Esophagus muscularis mucosa (tissue), 4 donors: ENCODE data around the gene PARL. TPM values are rescaled to one million over a fixed set of nuclear protein-coding genes. Genes with fewer than 3 reads are reported as not detected.

Source experiments
- DNase-seq: peaks from one replicate; pipeline ENCODE4 v3.0.0-alpha.2; 2017; ENCODE audit errors: extremely low spot score
- H3K27ac ChIP-seq, 4 donors: fragments of 200-600 bp; sonication (generic); replicated peaks in 1 of 4; 1 replicate in 3 of 4; 2 replicates in 1 of 4; pipeline ENCODE4 v1.5.1; 2016 to 2019; ENCODE audit warnings: mild to moderate bottlenecking in 1 of 4
- H3K27me3 ChIP-seq, 4 donors: fragments of 200-600 bp; sonication (generic); one replicate each; pipeline versions ENCODE4 v1.5.1 to v1.6.0; 2016 to 2019
- H3K36me3 ChIP-seq, 4 donors: fragments of 200-600 bp; sonication (generic); one replicate each; pipeline ENCODE4 v1.5.1; 2016 to 2019
- H3K4me1 ChIP-seq, 4 donors: fragments of 200-600 bp; sonication (generic); one replicate each; pipeline ENCODE4 v1.5.1; 2016 to 2019
- H3K4me3 ChIP-seq, 4 donors: fragments of 200-600 bp; sonication (generic); 1 replicate in 2 of 4; 2 replicates in 2 of 4; pipeline ENCODE4 v1.5.1; 2016 to 2019; ENCODE audit warnings: mild to moderate bottlenecking in 4 of 4, moderate library complexity in 1 of 4
- H3K9me3 ChIP-seq, 4 donors: fragments of 200-600 bp; sonication (generic); 1 replicate in 3 of 4; 2 replicates in 1 of 4; pipeline ENCODE4 v1.5.1; 2016 to 2019
- CTCF ChIP-seq, 3 experiments: fragments of 200-600 bp in 2 of 3; fragments of 450-650 bp in 1 of 3; sonication (generic) in 2 of 3; IDR thresholded peaks; one replicate each; pipeline ENCODE4 v1.5.1; 2017 to 2019; ENCODE audit warnings: antibody characterized with exemption in 3 of 3, mild to moderate bottlenecking in 2 of 3, moderate library complexity in 1 of 3
- EP300 ChIP-seq: sonication (generic); formaldehyde crosslinking; IDR thresholded peaks from one replicate; pipeline ENCODE4 v1.6.1; 2017; ENCODE audit warnings: antibody characterized with exemption
- POLR2A ChIP-seq: fragments of 450-650 bp; IDR thresholded peaks from one replicate; pipeline ENCODE4 v1.6.1; 2017; ENCODE audit warnings: antibody characterized with exemption, moderate library complexity, mild to moderate bottlenecking, low read depth
- POLR2AphosphoS5 ChIP-seq, 2 donors: sonication (generic); formaldehyde crosslinking; IDR thresholded peaks; one replicate each; pipeline ENCODE4 v1.6.1; 2017; ENCODE audit warnings: antibody characterized with exemption in 2 of 2
- WGBS: methylation state at CpG from one replicate; pipeline ENCODE4 v1.1.5; 2018; 5-methylcytosine and 5-hydroxymethylcytosine counted together
- intact Hi-C: fragments of 100-400 bp; cut with DNase I; formaldehyde crosslinking; loops from one replicate; pipeline ENCODE4 v1.15.1; 2023
- total RNA-seq, 4 donors: library from RNA; depleted of rRNA; stranded (reverse); fragments of >200 nt; gene quantifications; one replicate each; pipeline versions ENCODE4 v1.1.0 to v1.2.1, GENCODE V29; 2016

The PARL gene
- total RNA-seq, 4 donors from 2014 or later = 40.2 to 57.1 (median 51.2) TPM

DNA sequence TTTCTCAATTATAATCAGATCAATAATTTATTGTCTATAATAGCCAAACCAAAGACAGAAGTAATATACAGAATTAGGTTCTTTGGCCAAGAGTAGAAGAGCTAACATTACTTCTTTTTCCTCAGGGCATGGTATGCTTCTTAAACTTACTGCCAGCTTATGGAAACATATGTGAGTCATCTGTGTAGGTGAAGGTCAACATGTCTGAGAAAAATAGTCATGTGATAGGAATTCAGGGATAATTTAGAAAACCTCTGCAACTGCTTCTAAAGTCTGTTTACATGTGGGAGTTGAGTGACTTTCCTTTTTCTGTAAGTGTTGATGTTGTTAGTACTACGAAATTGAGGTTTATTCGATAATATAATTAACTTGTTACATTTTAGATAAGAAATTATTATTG, 40.1 kb downstream of the PARL start:
- Histone ChIP-seq H3K36me3 (peaks cover 38 to 86% (median 75%) of the 10 kb centered on the region in 4 donors), H3K4me1 (no peaks in the 10 kb centered on the region), H3K4me3 (no peak overlapping the region), H3K9me3 (no peaks in the 10 kb centered on the region), H3K27ac (no peak overlapping the region), H3K27me3 (no peaks in the 10 kb centered on the region)
- no peak for DNase-seq
- TF ChIP-seq POLR2AphosphoS5 (IDR thresholded peaks at IDR 0.05) (no peak), CTCF (IDR thresholded peaks at IDR 0.05) (no peak), POLR2A (no peak), EP300 (no peak)
- 82% methylated on average over 2 of the region's 2 CpGs for WGBS
- intact Hi-C loops = no loop called here

DNA sequence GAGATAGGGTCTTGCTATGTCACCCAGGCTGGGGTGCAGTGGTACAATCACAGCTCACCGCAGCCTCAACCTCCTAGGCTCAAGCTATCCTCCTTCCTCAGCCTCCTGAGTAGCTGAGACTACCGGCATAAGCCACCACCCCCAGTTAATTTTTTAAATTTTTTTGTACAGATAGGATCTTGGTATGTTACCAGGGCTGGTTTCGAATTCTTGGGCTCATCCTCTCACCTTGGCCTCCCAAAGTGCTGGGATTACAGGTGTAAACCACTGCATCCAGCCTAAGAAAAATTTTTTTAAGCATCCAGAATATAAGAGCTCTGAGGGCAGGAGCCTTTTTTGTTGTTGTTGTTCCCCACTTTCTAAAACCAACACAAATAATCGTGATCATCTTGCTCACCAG, 44.9 kb downstream of the PARL start:
- no peak overlapping the region for H3K4me3 ChIP-seq
- peaks cover 36 to 90% (median 77%) of the 10 kb centered on the region in 4 donors for H3K36me3 ChIP-seq
- H3K4me1 ChIP-seq = no peaks in the 10 kb centered on the region
- H3K27me3 ChIP-seq = no peaks in the 10 kb centered on the region
- no peak for DNase-seq
- H3K27ac ChIP-seq = no peak overlapping the region
- H3K9me3 ChIP-seq = no peaks in the 10 kb centered on the region
- TF ChIP-seq POLR2A = no peak
- TF ChIP-seq POLR2AphosphoS5 (IDR thresholded peaks at IDR 0.05) = no peak
- no peak for TF ChIP-seq EP300
- intact Hi-C loops = no loop called here
- 100% methylated on average over 4 of the region's 4 CpGs for WGBS

GRCh38 chr3:183837894-183838293, 46.8 kb downstream of the PARL start:
- DNase-seq = no peak
- H3K4me3 ChIP-seq = no peak overlapping the region
- no peaks in the 10 kb centered on the region for H3K27me3 ChIP-seq
- H3K4me1 ChIP-seq = no peaks in the 10 kb centered on the region
- intact Hi-C loops = no loop called here
- H3K27ac ChIP-seq = no peak overlapping the region
- WGBS = 96% methylated on average over 3 of the region's 3 CpGs
- TF ChIP-seq POLR2A (no peak), CTCF (IDR thresholded peaks at IDR 0.05) (no peak), EP300 (no peak), POLR2AphosphoS5 (IDR thresholded peaks at IDR 0.05) (no peak)
- peaks cover 39 to 90% (median 76%) of the 10 kb centered on the region in 4 donors for H3K36me3 ChIP-seq
- no peaks in the 10 kb centered on the region for H3K9me3 ChIP-seq

DNA sequence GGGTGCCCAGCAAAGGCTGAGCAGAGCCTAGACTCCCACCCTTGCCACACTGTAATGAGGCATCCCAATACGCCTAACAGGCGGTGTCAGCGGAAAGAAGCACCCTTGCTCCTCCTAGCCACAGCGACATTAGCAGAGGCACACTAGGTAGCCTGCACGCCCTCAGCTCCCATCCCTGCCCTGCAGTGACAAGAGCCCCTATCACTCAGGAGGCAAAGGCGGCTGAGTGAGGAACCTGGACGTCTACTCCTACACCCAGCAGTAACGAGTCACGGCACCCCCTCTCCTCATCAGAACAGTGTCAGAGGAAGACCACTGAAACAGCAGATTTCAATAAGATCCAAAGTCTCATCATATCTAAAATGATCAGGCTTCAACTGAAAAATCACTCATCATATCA, 47.3 kb downstream of the PARL start:
- intact Hi-C loops = no loop called here
- Histone ChIP-seq H3K27me3 (no peaks in the 10 kb centered on the region), H3K36me3 (peaks cover 42 to 91% (median 77%) of the 10 kb centered on the region in 4 donors), H3K4me1 (no peaks in the 10 kb centered on the region), H3K9me3 (no peaks in the 10 kb centered on the region), H3K27ac (no peak overlapping the region), H3K4me3 (no peak overlapping the region)
- DNase-seq = no peak
- WGBS = 99% methylated on average over 9 of the region's 9 CpGs
- TF ChIP-seq EP300 (no peak), POLR2AphosphoS5 (IDR thresholded peaks at IDR 0.05) (no peak), CTCF (IDR thresholded peaks at IDR 0.05) (no peak), POLR2A (no peak)

DNA sequence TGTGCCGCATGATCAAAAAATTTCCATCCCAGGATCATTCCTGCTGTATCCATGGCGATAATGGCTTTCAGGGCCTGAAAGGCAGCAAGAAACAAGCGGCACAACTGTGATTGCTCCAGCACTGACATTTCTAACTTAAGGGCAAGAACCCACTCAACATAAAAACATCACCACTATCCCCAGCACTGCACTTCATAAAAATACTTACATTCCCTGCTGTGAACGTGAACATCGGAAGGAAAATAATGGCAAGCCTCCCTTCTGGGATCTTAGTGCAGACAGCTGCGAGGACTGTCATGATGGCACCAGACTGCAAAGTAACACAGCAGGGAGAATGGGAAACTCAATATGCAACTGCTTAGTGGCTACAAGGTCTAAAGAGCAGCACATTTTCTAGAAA, 51.2 kb downstream of the PARL start:
- DNase-seq = no peak
- TF ChIP-seq POLR2A (no peak), POLR2AphosphoS5 (IDR thresholded peaks at IDR 0.05) (no peak), CTCF (IDR thresholded peaks at IDR 0.05) (no peak), EP300 (no peak)
- H3K4me1 ChIP-seq = no peaks in the 10 kb centered on the region
- intact Hi-C loops = no loop called here
- H3K9me3 ChIP-seq = no peaks in the 10 kb centered on the region
- WGBS = 87% methylated on average over 6 of the region's 6 CpGs
- H3K4me3 ChIP-seq = no peak overlapping the region
- H3K36me3 ChIP-seq = peaks cover 37 to 91% (median 67%) of the 10 kb centered on the region in 4 donors
- H3K27ac ChIP-seq = no peak overlapping the region
- H3K27me3 ChIP-seq = no peaks in the 10 kb centered on the region
